H9 (cell line): ENCODE results near the gene CHTOP. TPM values are rescaled to one million over a fixed set of nuclear protein-coding genes. Genes with fewer than 3 reads are reported as not detected.

Experiments used
- DNase-seq: peaks from one replicate; pipeline ENCODE4 v3.0.0-alpha.2; 2017
- H2AFZ ChIP-seq: one replicate; pipeline ENCODE4 v1.6.1; 2013; ENCODE audit warnings: mild to moderate bottlenecking, low read length, control low read depth, moderate library complexity
- H2AK5ac ChIP-seq: 2 replicates; pipeline ENCODE4 v1.6.1; 2013; ENCODE audit warnings: low read length, control low read depth, mixed read lengths; ENCODE audit not compliant: insufficient read length
- H2BK120ac ChIP-seq: one replicate; pipeline ENCODE4 v1.6.1; 2013; ENCODE audit warnings: low read depth, mild to moderate bottlenecking, low read length, control low read depth, inconsistent platforms; ENCODE audit not compliant: poor library complexity, severe bottlenecking
- H2BK12ac ChIP-seq: 2 replicates; pipeline ENCODE4 v1.6.1; 2013; ENCODE audit warnings: low read length, control low read depth, mixed read lengths, low read depth; ENCODE audit not compliant: insufficient read length
- H2BK15ac ChIP-seq: 2 replicates; pipeline ENCODE4 v1.6.1; 2013; ENCODE audit warnings: low read depth, low read length, control low read depth
- H2BK20ac ChIP-seq: one replicate; pipeline ENCODE4 v1.6.1; 2013; ENCODE audit warnings: low read depth, mild to moderate bottlenecking, low read length, control low read depth, inconsistent platforms; ENCODE audit not compliant: poor library complexity, severe bottlenecking
- H2BK5ac ChIP-seq: 2 replicates; pipeline ENCODE4 v1.6.1; 2013; ENCODE audit warnings: low read length, control low read depth, mixed read lengths; ENCODE audit not compliant: insufficient read length
- H3K14ac ChIP-seq: 2 replicates; pipeline ENCODE4 v1.6.1; 2013; ENCODE audit warnings: low read length, control low read depth; ENCODE audit not compliant: insufficient read depth
- H3K18ac ChIP-seq: 2 replicates; pipeline ENCODE4 v1.6.1; 2013; ENCODE audit warnings: low read depth, mild to moderate bottlenecking, mixed read lengths, low read length, control low read depth; ENCODE audit not compliant: insufficient read length
- H3K23ac ChIP-seq: 2 replicates; pipeline ENCODE4 v1.6.1; 2013; ENCODE audit warnings: low read length, control low read depth, mixed read lengths, low read depth; ENCODE audit not compliant: insufficient read length
- H3K23me2 ChIP-seq: 2 replicates; pipeline ENCODE4 v1.6.1; 2013; ENCODE audit warnings: low read depth, mild to moderate bottlenecking, mixed read lengths, low read length, control low read depth; ENCODE audit not compliant: insufficient read length, poor library complexity, severe bottlenecking
- H3K27ac ChIP-seq: 2 replicates; pipeline ENCODE4 v1.5.1; 2013; ENCODE audit warnings: low read length, control low read depth, mixed read lengths, low read depth; ENCODE audit not compliant: insufficient read length
- H3K27me3 ChIP-seq: 2 replicates; pipeline ENCODE4 v1.6.1; 2013; ENCODE audit warnings: low read length, control low read depth, inconsistent platforms; ENCODE audit not compliant: insufficient read depth
- H3K4ac ChIP-seq: 2 replicates; pipeline ENCODE4 v1.6.1; 2013; ENCODE audit warnings: low read depth, mild to moderate bottlenecking, control low read depth, inconsistent platforms, low read length, moderate library complexity
- H3K4me1 ChIP-seq: 2 replicates; pipeline ENCODE4 v1.6.1; 2013; ENCODE audit warnings: low read length, control low read depth, inconsistent platforms; ENCODE audit not compliant: insufficient read depth
- H3K4me2 ChIP-seq: 2 replicates; pipeline ENCODE4 v1.6.1; 2013; ENCODE audit warnings: low read length, control low read depth, mixed read lengths; ENCODE audit not compliant: insufficient read length, insufficient read depth
- H3K56ac ChIP-seq: 2 replicates; pipeline ENCODE4 v1.6.1; 2013; ENCODE audit warnings: low read depth, mild to moderate bottlenecking, mixed read lengths, low read length, control low read depth; ENCODE audit not compliant: insufficient read length
- H3K79me1 ChIP-seq: 2 replicates; pipeline ENCODE4 v1.6.1; 2013; ENCODE audit warnings: low read depth, mild to moderate bottlenecking, moderate library complexity, low read length, control low read depth, inconsistent platforms; ENCODE audit not compliant: insufficient read depth, poor library complexity, severe bottlenecking
- H3K79me2 ChIP-seq: 2 replicates; pipeline ENCODE4 v1.6.1; 2013; ENCODE audit warnings: low read length, control low read depth, inconsistent platforms; ENCODE audit not compliant: insufficient read depth
- H3K9ac ChIP-seq: 2 replicates; pipeline ENCODE4 v1.6.1; 2013; ENCODE audit warnings: low read length, control low read depth, mixed read lengths; ENCODE audit not compliant: insufficient read length; ENCODE audit errors: extremely low read depth
- H3K9me3 ChIP-seq: one replicate; pipeline ENCODE4 v1.6.1; 2013; ENCODE audit warnings: low read depth, low read length, inconsistent platforms; ENCODE audit not compliant: control insufficient read depth
- H3T11ph ChIP-seq: one replicate; pipeline ENCODE4 v1.6.1; 2013; ENCODE audit warnings: mild to moderate bottlenecking, low read length, control low read depth, inconsistent platforms
- H4K20me1 ChIP-seq: one replicate; pipeline ENCODE4 v1.6.1; 2013; ENCODE audit not compliant: control insufficient read depth, insufficient read length, insufficient read depth
- H4K5ac ChIP-seq: 2 replicates; pipeline ENCODE4 v1.6.1; 2013; ENCODE audit warnings: low read depth, mild to moderate bottlenecking, mixed read lengths, low read length, control low read depth; ENCODE audit not compliant: insufficient read length
- H4K8ac ChIP-seq: replicated peaks from 2 replicates; pipeline ENCODE4 v1.6.1; 2013; ENCODE audit warnings: low read length, control low read depth, mixed read lengths, low read depth; ENCODE audit not compliant: insufficient read length
- H4K91ac ChIP-seq: 2 replicates; pipeline ENCODE4 v1.6.1; 2013; ENCODE audit warnings: low read depth, mild to moderate bottlenecking, moderate library complexity, mixed read lengths, low read length, control low read depth; ENCODE audit not compliant: insufficient read length
- H3K27ac Mint-ChIP-seq, 3 experiments: 2 replicates in 2 of 3; 3 replicates in 1 of 3; pipeline ENCODE4 v1.8.0; 2020 to 2021; ENCODE audit warnings: mixed read lengths in 3 of 3, mild to moderate bottlenecking in 1 of 3, moderate library complexity in 1 of 3
- H3K27me3 Mint-ChIP-seq: 2 replicates; pipeline ENCODE4 v1.8.0; 2021; ENCODE audit warnings: low read depth, mild to moderate bottlenecking, moderate library complexity, mixed read lengths
- H3K36me3 Mint-ChIP-seq, 3 experiments: 2 replicates in 2 of 3; 3 replicates in 1 of 3; pipeline ENCODE4 v1.8.0; 2020 to 2021; ENCODE audit warnings: low read depth in 3 of 3, mixed read lengths in 3 of 3; ENCODE audit not compliant: insufficient read depth in 1 of 3
- H3K4me1 Mint-ChIP-seq, 2 experiments: 2 replicates each; pipeline ENCODE4 v1.8.0; 2020; ENCODE audit warnings: mixed read lengths in 2 of 2
- H3K4me3 Mint-ChIP-seq, 2 experiments: 2 replicates in 1 of 2; 3 replicates in 1 of 2; pipeline ENCODE4 v1.8.0; 2020 to 2021; ENCODE audit warnings: mild to moderate bottlenecking in 2 of 2, mixed read lengths in 2 of 2, moderate library complexity in 1 of 2
- H3K9me3 Mint-ChIP-seq, 2 experiments: 2 replicates in 1 of 2; 3 replicates in 1 of 2; pipeline ENCODE4 v1.8.0; 2020; ENCODE audit warnings: mild to moderate bottlenecking in 2 of 2, mixed read lengths in 2 of 2, moderate library complexity in 1 of 2
- CTCF ChIP-seq: fragments of 200-600 bp; sonication (generic); conservative IDR thresholded peaks from 3 replicates; pipeline ENCODE4 v1.8.0; 2021; ENCODE audit warnings: antibody characterized with exemption, mild to moderate bottlenecking
- WGBS: extraction: QIAGEN DNeasy Blood & Tissue Kit; methylation state at CpG from one replicate; pipeline ENCODE4 v1.1.7; 2013; ENCODE audit warnings: missing lambda C conversion rate, low lambda C conversion rate, mixed read lengths; ENCODE audit not compliant: insufficient read length; ENCODE audit errors: extremely low coverage; 5-methylcytosine and 5-hydroxymethylcytosine counted together
- total RNA-seq: library from RNA; stranded (reverse); gene quantifications from 2 replicates; pipeline ENCODE4 v1.2.1, GENCODE V29; 2021

The CHTOP gene
- total RNA-seq, 1 experiment from 2014 or later, result 126 TPM

- Histone ChIP-seq H3K27me3 (no peaks in the 10 kb centered on the region), H3K9me3 (no peaks in the 10 kb centered on the region), H3K9ac (no peak overlapping the region), H3K18ac (no peak overlapping the region), H2BK20ac (no peak overlapping the region), H2BK12ac (no peak overlapping the region), H3K14ac (no peak overlapping the region), H3K56ac (no peak overlapping the region), H3K4me1 (peaks cover 7% of the 10 kb centered on the region; the same call in 1 of the 2 replicates), H3K4ac (no peak overlapping the region), H2BK120ac (no peak overlapping the region), H2AFZ (no peak overlapping the region), H3T11ph (no peak overlapping the region), H3K4me2 (no peak overlapping the region), H2BK15ac (no peak overlapping the region), H3K79me1 (no peaks in the 10 kb centered on the region), H3K23me2 (no peaks in the 10 kb centered on the region), H2BK5ac (no peak overlapping the region), H3K27ac (no peak overlapping the region), H4K8ac (no peak overlapping the region), H3K79me2 (no peaks in the 10 kb centered on the region), H4K20me1 (no peaks in the 10 kb centered on the region), H4K5ac (no peak overlapping the region), H4K91ac (no peak overlapping the region), H2AK5ac (no peak overlapping the region), H3K23ac (no peak overlapping the region)
- H3K4me3 Mint-ChIP-seq, result no peak overlapping the region
- H3K4me1 Mint-ChIP-seq, result peaks cover 23 to 24% of the 10 kb centered on the region in 2 experiments
- no peaks in the 10 kb centered on the region for H3K9me3 Mint-ChIP-seq
- TF ChIP-seq CTCF, result no peak
- no peak overlapping the region for H3K27ac Mint-ChIP-seq
- no CpG with 5 or more reads among the region's 6 CpGs for WGBS
- H3K27me3 Mint-ChIP-seq, result no peaks in the 10 kb centered on the region; the same call in none of the 2 replicates
- DNase-seq, result no peak
- peaks cover 0 to 6% (median 4%) of the 10 kb centered on the region in 3 experiments; a peak in 3 of 7 replicates for H3K36me3 Mint-ChIP-seq
These were observed 31.1 kb upstream of the CHTOP start for GRCh38 chr1:153602749-153603148.
